Gastroesophageal sphincter (tissue), 4 donors: ENCODE results near the gene HAPSTR1. TPM values are rescaled to one million over a fixed set of nuclear protein-coding genes. Genes with fewer than 3 reads are reported as not detected.

ENCODE experiments used
- ATAC-seq: fragments of 150-250 bp; one replicate; pipeline ENCODE4 v1.9.1; 2016; ENCODE audit warnings: mild to moderate bottlenecking, moderate library complexity
- H3K27ac ChIP-seq, 4 donors: fragments of 200-600 bp; sonication (generic) in 3 of 4; 1 replicate in 3 of 4; 2 replicates in 1 of 4; pipeline ENCODE4 v1.5.1; 2016 to 2019
- H3K27me3 ChIP-seq: fragments of 200-600 bp; sonication (generic); one replicate; pipeline ENCODE4 v1.5.1; 2019
- H3K36me3 ChIP-seq, 2 donors: fragments of 200-600 bp; sonication (generic); one replicate each; pipeline ENCODE4 v1.5.1; 2019; ENCODE audit warnings: control low read depth in 1 of 2
- H3K4me1 ChIP-seq, 3 donors: fragments of 200-600 bp; sonication (generic); 1 replicate in 2 of 3; 2 replicates in 1 of 3; pipeline ENCODE4 v1.5.1; 2016 to 2019; ENCODE audit warnings: control low read depth in 2 of 3
- H3K4me3 ChIP-seq, 2 donors: fragments of 200-600 bp; sonication (generic); one replicate each; pipeline ENCODE4 v1.5.1; 2019; ENCODE audit warnings: mild to moderate bottlenecking in 1 of 2, moderate library complexity in 1 of 2
- H3K9me3 ChIP-seq, 3 donors: fragments of 200-600 bp; sonication (generic); one replicate each; pipeline ENCODE4 v1.5.1; 2017 to 2019; ENCODE audit warnings: control low read depth in 2 of 3
- CTCF ChIP-seq, 4 experiments: fragments of 200-600 bp in 2 of 4; fragments of 450-650 bp in 2 of 4; sonication (generic) in 1 of 4; IDR thresholded peaks; one replicate each; pipeline ENCODE4 v1.5.1; 2017 to 2019; ENCODE audit warnings: antibody characterized with exemption in 4 of 4, mild to moderate bottlenecking in 2 of 4, moderate library complexity in 2 of 4
- EP300 ChIP-seq: sonication (generic); formaldehyde crosslinking; IDR thresholded peaks from one replicate; pipeline ENCODE4 v1.6.1; 2017; ENCODE audit warnings: antibody characterized with exemption, mild to moderate bottlenecking
- POLR2A ChIP-seq, 2 donors: fragments of 450-650 bp; IDR thresholded peaks; one replicate each; pipeline ENCODE4 v1.6.1; 2017; ENCODE audit warnings: antibody characterized with exemption in 2 of 2, mild to moderate bottlenecking in 2 of 2, moderate library complexity in 1 of 2
- POLR2AphosphoS5 ChIP-seq: sonication (generic); formaldehyde crosslinking; IDR thresholded peaks from one replicate; pipeline ENCODE4 v1.6.1; 2017; ENCODE audit warnings: antibody characterized with exemption
- WGBS, 2 donors: methylation state at CpG; one replicate each; pipeline ENCODE4 v1.1.5; 2018; ENCODE audit warnings: low coverage in 1 of 2; 5-methylcytosine and 5-hydroxymethylcytosine counted together
- total RNA-seq, 4 donors: library from RNA; depleted of rRNA; stranded (reverse); fragments of >200 nt; gene quantifications; one replicate each; pipeline ENCODE4 v1.1.0, GENCODE V29; 2016

Gene HAPSTR1
- total RNA-seq, 4 donors from 2014 or later: 58.9 to 78.3 (median 64.7) TPM

- no peak overlapping the region for H3K27ac ChIP-seq
- ATAC-seq: peak; percentile 78
- no peak for TF ChIP-seq EP300
- TF ChIP-seq POLR2AphosphoS5: peak; percentile 18
- no peaks in the 10 kb centered on the region for H3K9me3 ChIP-seq
- peaks cover 0 to 55% of the 10 kb centered on the region in 2 donors for H3K36me3 ChIP-seq
- H3K4me1 ChIP-seq: peaks cover 0 to 94% (median 8%) of the 10 kb centered on the region in 3 donors
- 4 to 9% methylated on average over 3 of the region's 3 CpGs for WGBS, 2 donors
- H3K27me3 ChIP-seq: no peaks in the 10 kb centered on the region
- H3K4me3 ChIP-seq: no peak overlapping the region
These were observed 28.4 kb downstream of the HAPSTR1 start for GRCh38 chr16:9119795-9120194.

- Histone ChIP-seq H3K9me3 (no peaks in the 10 kb centered on the region), H3K27me3 (no peaks in the 10 kb centered on the region), H3K36me3 (peaks cover 0 to 43% of the 10 kb centered on the region in 2 donors), H3K4me1 (peaks cover 0 to 90% (median 8%) of the 10 kb centered on the region in 3 donors), H3K27ac (no peak overlapping the region), H3K4me3 (no peak overlapping the region)
- no peak for TF ChIP-seq POLR2A (IDR thresholded peaks at IDR 0.05)
- no peak for TF ChIP-seq CTCF (IDR thresholded peaks at IDR 0.05)
- TF ChIP-seq POLR2AphosphoS5: no peak
- TF ChIP-seq EP300: no peak
- WGBS, 2 donors: no CpG with 5 or more reads among the region's 5 CpGs
- ATAC-seq: no peak
These were observed 30.9 kb downstream of the HAPSTR1 start for GRCh38 chr16:9122342-9122741.

GRCh38 chr16:9122969-9123368 is 31.5 kb downstream of the HAPSTR1 start:
- Histone ChIP-seq H3K4me3 (no peak overlapping the region), H3K27me3 (no peaks in the 10 kb centered on the region), H3K9me3 (no peaks in the 10 kb centered on the region), H3K4me1 (peaks cover 0 to 90% (median 9%) of the 10 kb centered on the region in 3 donors), H3K36me3 (peaks cover 0 to 38% of the 10 kb centered on the region in 2 donors), H3K27ac (no peak overlapping the region)
- TF ChIP-seq EP300: no peak
- no peak for TF ChIP-seq POLR2AphosphoS5
- TF ChIP-seq POLR2A (IDR thresholded peaks at IDR 0.05): no peak
- TF ChIP-seq CTCF (IDR thresholded peaks at IDR 0.05): no peak
- 80 to 94% methylated on average over 2 of the region's 2 CpGs for WGBS, 2 donors
- no peak for ATAC-seq

DNA sequence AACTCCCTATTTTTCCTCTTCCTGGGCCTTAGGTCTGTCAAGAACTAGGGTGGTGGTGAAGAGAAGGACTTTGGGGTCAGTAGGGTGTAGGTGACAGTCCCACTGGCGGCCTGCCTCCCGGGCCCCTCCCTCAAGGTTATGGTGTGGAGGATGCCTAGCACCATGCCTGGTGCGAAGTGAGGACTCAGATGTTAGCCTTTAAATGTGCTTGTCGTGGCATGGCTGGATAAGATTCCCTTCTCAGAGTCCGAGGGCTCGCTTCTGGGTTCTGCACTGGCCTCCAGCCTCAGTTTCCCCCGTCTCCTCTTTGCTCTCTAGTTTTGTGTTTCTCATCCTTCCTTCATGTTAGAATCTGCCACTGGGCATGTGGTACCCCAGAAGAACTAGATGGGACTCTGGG is 32.0 kb downstream of the HAPSTR1 start:
- no peak overlapping the region for H3K4me3 ChIP-seq
- H3K9me3 ChIP-seq: no peaks in the 10 kb centered on the region
- no peak for ATAC-seq
- H3K27ac ChIP-seq: no peak overlapping the region
- H3K4me1 ChIP-seq: peaks cover 0 to 90% (median 8%) of the 10 kb centered on the region in 3 donors
- H3K27me3 ChIP-seq: no peaks in the 10 kb centered on the region
- TF ChIP-seq POLR2A (IDR thresholded peaks at IDR 0.05): no peak
- TF ChIP-seq EP300: no peak
- no peak for TF ChIP-seq CTCF (IDR thresholded peaks at IDR 0.05)
- TF ChIP-seq POLR2AphosphoS5: no peak
- WGBS, 2 donors: 87 to 97% methylated on average over 4 to 6 of the region's 7 CpGs
- peaks cover 0 to 38% of the 10 kb centered on the region in 2 donors for H3K36me3 ChIP-seq

GRCh38 chr16:9123871-9124270 is 32.4 kb downstream of the HAPSTR1 start:
- ATAC-seq: peak; percentile 31
- no peaks in the 10 kb centered on the region for H3K9me3 ChIP-seq
- H3K36me3 ChIP-seq: peaks cover 0 to 38% of the 10 kb centered on the region in 2 donors
- WGBS, 2 donors: 83% methylated on average over 1 of the region's 5 CpGs; no CpG with 5 or more reads in 1 of the 2 donors
- peaks cover 0 to 89% (median 8%) of the 10 kb centered on the region in 3 donors for H3K4me1 ChIP-seq
- no peak overlapping the region for H3K4me3 ChIP-seq
- TF ChIP-seq POLR2AphosphoS5 (no peak), EP300 (no peak), CTCF (IDR thresholded peaks at IDR 0.05) (no peak), POLR2A (IDR thresholded peaks at IDR 0.05) (no peak)
- H3K27ac ChIP-seq: no peak overlapping the region
- H3K27me3 ChIP-seq: no peaks in the 10 kb centered on the region
